ENCODE measurements around the gene KIFC3.

Gene KIFC3

GRCh38 chr16:57750796-57751538 is 51.3 kb downstream of the KIFC3 start:
- TF ChIP-seq, protein P1, sequence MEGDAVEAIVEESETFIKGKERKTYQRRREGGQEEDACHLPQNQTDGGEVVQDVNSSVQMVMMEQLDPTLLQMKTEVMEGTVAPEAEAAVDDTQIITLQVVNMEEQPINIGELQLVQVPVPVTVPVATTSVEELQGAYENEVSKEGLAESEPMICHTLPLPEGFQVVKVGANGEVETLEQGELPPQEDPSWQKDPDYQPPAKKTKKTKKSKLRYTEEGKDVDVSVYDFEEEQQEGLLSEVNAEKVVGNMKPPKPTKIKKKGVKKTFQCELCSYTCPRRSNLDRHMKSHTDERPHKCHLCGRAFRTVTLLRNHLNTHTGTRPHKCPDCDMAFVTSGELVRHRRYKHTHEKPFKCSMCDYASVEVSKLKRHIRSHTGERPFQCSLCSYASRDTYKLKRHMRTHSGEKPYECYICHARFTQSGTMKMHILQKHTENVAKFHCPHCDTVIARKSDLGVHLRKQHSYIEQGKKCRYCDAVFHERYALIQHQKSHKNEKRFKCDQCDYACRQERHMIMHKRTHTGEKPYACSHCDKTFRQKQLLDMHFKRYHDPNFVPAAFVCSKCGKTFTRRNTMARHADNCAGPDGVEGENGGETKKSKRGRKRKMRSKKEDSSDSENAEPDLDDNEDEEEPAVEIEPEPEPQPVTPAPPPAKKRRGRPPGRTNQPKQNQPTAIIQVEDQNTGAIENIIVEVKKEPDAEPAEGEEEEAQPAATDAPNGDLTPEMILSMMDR (IDR thresholded peaks at IDR 0.05; ENCODE audit: low read length, missing control alignments): no peak
- H3K4me3 ChIP-seq (replicated peaks; ENCODE audit: low read depth, low read length): no peak overlapping the region

DNA sequence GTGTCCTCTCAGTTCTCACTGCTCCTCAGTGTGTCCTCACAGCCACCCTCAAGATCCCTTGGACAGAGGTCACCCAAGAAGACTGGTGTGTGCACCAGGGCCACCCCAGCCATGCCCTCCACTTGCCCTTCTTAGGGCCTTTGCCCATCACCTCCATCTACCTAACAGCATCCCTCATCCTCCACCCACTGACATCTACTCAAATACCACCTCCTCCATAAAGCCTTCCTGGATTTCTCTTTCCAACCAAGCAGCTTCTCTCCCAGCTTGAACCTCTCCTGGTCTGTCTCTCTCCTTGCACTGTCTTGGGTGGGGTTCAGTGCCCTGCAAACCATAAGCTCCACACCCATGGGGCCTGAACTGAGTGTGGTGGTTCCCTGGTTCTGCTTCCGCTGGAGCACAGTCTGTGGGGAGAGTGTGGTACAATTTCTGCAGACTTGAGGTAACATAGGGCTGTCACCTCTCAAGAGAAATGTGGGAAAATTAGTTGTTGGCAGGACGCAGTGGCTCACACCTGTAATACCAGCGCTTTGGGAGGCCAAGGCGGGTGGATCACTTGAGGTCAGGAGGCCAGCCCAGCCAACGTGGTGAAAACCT is 52.3 kb downstream of the KIFC3 start:
- TF ChIP-seq, protein P1 (IDR thresholded peaks at IDR 0.05; ENCODE audit: low read length, missing control alignments): no peak
- DNase-seq (ENCODE audit: low read depth): no peak
- no peak overlapping the region for H3K4me3 ChIP-seq (replicated peaks; ENCODE audit: low read depth, low read length)

More at GRCh38 chr16:57750796-57751538, 51.3 kb downstream of the KIFC3 start:
- no peak for DNase-seq (ENCODE audit: low read depth)

DNA sequence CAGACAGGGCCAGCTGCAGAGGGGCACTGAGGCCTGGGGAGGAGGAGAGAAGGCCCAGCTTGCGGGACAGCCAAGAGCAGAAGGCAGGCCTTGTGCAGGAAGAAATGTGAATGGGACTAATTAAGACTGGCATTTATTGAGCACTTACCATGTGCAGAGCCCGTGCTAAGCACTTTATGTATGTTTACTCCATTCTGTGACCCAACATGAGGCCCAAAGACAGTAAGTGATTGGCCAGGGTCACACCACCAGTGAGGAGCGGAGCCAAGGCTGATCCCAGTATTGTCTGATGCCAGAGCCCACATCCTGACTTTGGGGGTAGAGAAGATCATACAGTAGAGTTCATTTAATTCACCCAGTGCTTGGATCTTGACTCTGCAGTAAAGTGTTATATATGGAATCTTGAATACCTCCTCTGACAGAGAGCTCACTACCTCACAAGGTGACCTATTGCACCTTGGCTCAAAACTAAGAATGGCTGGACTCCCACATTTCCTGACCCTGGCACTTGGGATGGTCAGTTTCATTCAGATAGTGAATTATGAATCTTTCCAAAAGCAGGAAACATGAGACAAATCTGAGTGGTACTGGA is 53.1 kb downstream of the KIFC3 start:
- DNase-seq (ENCODE audit: low read depth): no peak
- TF ChIP-seq, protein P1 (IDR thresholded peaks at IDR 0.05; ENCODE audit: low read length, missing control alignments): no peak
- no peak overlapping the region for H3K4me3 ChIP-seq (replicated peaks; ENCODE audit: low read depth, low read length)

GRCh38 chr16:57748596-57748995 is 53.7 kb downstream of the KIFC3 start:
- DNase-seq (ENCODE audit: low read depth): no peak

GRCh38 chr16:57747996-57748395 is 54.3 kb downstream of the KIFC3 start:
- DNase-seq (ENCODE audit: low read depth): no peak
- TF ChIP-seq, protein P1 (IDR thresholded peaks at IDR 0.05; ENCODE audit: low read length, missing control alignments): no peak
- no peak overlapping the region for H3K4me3 ChIP-seq (replicated peaks; ENCODE audit: low read depth, low read length)

More at GRCh38 chr16:57748596-57748995, 53.7 kb downstream of the KIFC3 start:
- TF ChIP-seq, protein P1 (IDR thresholded peaks at IDR 0.05; ENCODE audit: low read length, missing control alignments): no peak
- H3K4me3 ChIP-seq (replicated peaks; ENCODE audit: low read depth, low read length): no peak overlapping the region

- DNase-seq (ENCODE audit: low read depth): no peak
- no peak overlapping the region for H3K4me3 ChIP-seq (replicated peaks; ENCODE audit: low read depth, low read length)
- TF ChIP-seq, protein P1 (IDR thresholded peaks at IDR 0.05; ENCODE audit: low read length, missing control alignments): no peak
Observed at GRCh38 chr16:57747496-57747895, 54.8 kb downstream of the KIFC3 start.

Data from fibroblast of pulmonary artery (primary cell).